Neural crest cell (in vitro differentiated cells): ENCODE results near the gene TCTN2. TPM values are rescaled to one million over a fixed set of nuclear protein-coding genes. Genes with fewer than 3 reads are reported as not detected.

Experiments used
- DNase-seq: peaks from one replicate; pipeline ENCODE4 v3.0.0; 2021; ENCODE audit warnings: low read depth, mixed read lengths, low spot score
- H3K27ac Mint-ChIP-seq: one replicate; pipeline ENCODE4 v1.8.0; 2021; ENCODE audit warnings: mild to moderate bottlenecking, mixed read lengths; ENCODE audit not compliant: unreplicated experiment
- H3K27me3 Mint-ChIP-seq: 2 replicates; pipeline ENCODE4 v1.8.0; 2021; ENCODE audit warnings: low read depth, mild to moderate bottlenecking, mixed read lengths
- H3K36me3 Mint-ChIP-seq: 2 replicates; pipeline ENCODE4 v1.8.0; 2021; ENCODE audit warnings: low read depth, mild to moderate bottlenecking, mixed read lengths
- H3K4me1 Mint-ChIP-seq: 2 replicates; pipeline ENCODE4 v1.8.0; 2021; ENCODE audit warnings: mixed read lengths
- H3K4me3 Mint-ChIP-seq: one replicate; pipeline ENCODE4 v1.8.0; 2021; ENCODE audit warnings: mild to moderate bottlenecking, mixed read lengths
- H3K9me3 Mint-ChIP-seq: 2 replicates; pipeline ENCODE4 v1.8.0; 2021; ENCODE audit warnings: mixed read lengths
- total RNA-seq: library from RNA; stranded (reverse); gene quantifications from 2 replicates; pipeline ENCODE4 v1.2.1, GENCODE V29; 2021
- TF ChIP-seq, protein P1 (sequence below): fragments of 200-600 bp; sonication (generic); conservative IDR thresholded peaks from 2 replicates; pipeline ENCODE4 v1.5.0; 2021; ENCODE audit warnings: antibody characterized with exemption, mild to moderate bottlenecking

TCTN2 gene
- total RNA-seq, 1 donor from 2014 or later = 23.1 TPM

DNA sequence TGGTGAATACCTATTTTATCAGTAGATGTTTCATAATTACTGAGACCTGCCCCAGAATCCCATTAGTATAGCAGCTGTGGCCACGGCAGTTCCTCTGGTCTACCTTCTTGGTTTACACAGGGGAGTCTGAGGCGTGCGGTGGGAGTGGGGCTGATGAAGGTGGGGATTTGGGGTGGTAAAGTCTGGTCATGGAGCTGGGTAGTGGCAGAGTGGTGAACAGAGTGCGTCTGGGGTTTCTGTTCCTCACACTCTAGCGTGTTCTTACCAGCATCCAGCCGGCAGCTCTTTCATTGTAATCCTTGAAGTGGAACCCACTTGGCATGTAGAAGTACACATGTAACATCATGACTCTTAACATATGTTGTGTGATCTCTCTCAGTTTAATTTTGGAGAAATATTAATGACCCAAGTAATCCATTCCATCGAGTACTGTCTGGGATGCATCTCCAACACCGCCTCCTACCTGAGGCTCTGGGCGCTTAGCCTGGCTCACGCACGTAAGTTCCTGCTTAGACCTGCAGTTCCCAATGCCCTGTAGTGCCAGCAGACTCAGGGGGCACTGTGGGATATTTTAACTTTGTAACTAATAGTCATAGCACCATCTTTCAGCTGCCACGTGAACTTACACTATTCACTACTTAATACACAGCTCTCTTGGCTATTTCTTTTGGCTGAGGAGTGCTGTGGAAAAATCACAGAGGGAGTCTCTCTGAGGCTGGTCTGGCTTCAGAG lies 83.3 kb downstream of the TCTN2 start:
- Mint-ChIP-seq H3K4me1 (no peaks in the 10 kb centered on the region), H3K36me3 (peaks cover 8% of the 10 kb centered on the region), H3K27ac (no peak overlapping the region), H3K9me3 (no peaks in the 10 kb centered on the region), H3K27me3 (no peaks in the 10 kb centered on the region), H3K4me3 (no peak overlapping the region)
- DNase-seq = no peak
- TF ChIP-seq, protein P1, sequence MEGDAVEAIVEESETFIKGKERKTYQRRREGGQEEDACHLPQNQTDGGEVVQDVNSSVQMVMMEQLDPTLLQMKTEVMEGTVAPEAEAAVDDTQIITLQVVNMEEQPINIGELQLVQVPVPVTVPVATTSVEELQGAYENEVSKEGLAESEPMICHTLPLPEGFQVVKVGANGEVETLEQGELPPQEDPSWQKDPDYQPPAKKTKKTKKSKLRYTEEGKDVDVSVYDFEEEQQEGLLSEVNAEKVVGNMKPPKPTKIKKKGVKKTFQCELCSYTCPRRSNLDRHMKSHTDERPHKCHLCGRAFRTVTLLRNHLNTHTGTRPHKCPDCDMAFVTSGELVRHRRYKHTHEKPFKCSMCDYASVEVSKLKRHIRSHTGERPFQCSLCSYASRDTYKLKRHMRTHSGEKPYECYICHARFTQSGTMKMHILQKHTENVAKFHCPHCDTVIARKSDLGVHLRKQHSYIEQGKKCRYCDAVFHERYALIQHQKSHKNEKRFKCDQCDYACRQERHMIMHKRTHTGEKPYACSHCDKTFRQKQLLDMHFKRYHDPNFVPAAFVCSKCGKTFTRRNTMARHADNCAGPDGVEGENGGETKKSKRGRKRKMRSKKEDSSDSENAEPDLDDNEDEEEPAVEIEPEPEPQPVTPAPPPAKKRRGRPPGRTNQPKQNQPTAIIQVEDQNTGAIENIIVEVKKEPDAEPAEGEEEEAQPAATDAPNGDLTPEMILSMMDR = no peak

DNA sequence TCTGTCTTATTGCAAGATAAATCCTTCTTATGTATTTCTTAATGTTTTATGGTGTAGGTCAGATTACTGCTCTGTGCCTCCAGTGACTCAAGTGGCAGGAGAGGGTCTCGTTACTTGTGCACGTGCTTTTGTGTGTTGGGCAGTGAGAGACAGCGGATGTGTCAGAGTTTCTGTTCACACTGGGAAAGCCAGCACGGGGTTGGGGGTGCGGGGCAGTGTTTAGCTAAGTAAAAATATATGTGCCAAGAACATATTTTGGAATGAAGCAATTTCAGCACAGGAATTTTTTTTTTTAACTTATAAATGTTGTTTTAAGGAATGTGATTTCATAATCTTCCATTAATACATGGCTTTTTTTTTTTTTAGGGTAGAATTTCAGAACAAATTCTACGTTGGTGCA lies 86.6 kb downstream of the TCTN2 start:
- TF ChIP-seq, protein P1 = no peak
- no peak for DNase-seq
- peaks cover 7% of the 10 kb centered on the region for H3K36me3 Mint-ChIP-seq
- no peak overlapping the region for H3K27ac Mint-ChIP-seq
- H3K27me3 Mint-ChIP-seq = peaks cover 12% of the 10 kb centered on the region
- H3K9me3 Mint-ChIP-seq = no peaks in the 10 kb centered on the region
- H3K4me1 Mint-ChIP-seq = peaks cover 8% of the 10 kb centered on the region
- H3K4me3 Mint-ChIP-seq = no peak overlapping the region

Other genes starting within 250 kb of the TCTN2 start
- 1.6 and 1.9 TPM in 2 replicates for gene RILPL2, start 234.4 kb upstream of the TCTN2 start, total RNA-seq
- gene SNRNP35, start 213.0 kb upstream of the TCTN2 start, total RNA-seq = 21.3 and 25.1 TPM in 2 replicates
- gene RILPL1, start 137.4 kb upstream of the TCTN2 start, total RNA-seq = 23.5 and 24.9 TPM in 2 replicates
- gene TMED2, start 86.6 kb upstream of the TCTN2 start, total RNA-seq = 161 and 182 TPM in 2 replicates
- 42.8 and 44.0 TPM in 2 replicates for gene DDX55, start 69.0 kb upstream of the TCTN2 start, total RNA-seq
- gene EIF2B1, start 37.4 kb upstream of the TCTN2 start, total RNA-seq = 57.8 and 63.8 TPM in 2 replicates
- gene GTF2H3, start 37.3 kb upstream of the TCTN2 start, total RNA-seq = 33.1 and 37.0 TPM in 2 replicates
- 58.9 and 59.6 TPM in 2 replicates for gene ATP6V0A2, start 41.2 kb downstream of the TCTN2 start, total RNA-seq
- 1.1 and 2.0 TPM in 2 replicates for gene DNAH10, start 91.2 kb downstream of the TCTN2 start, total RNA-seq